ENCODE measurements around the gene PZP.
"Not testable (repeated sequence)": the region's sequence is repeated elsewhere in the genome, so short reads cannot be mapped to it uniquely, and the experiment has no call there.

The PZP gene

GRCh38 chr12:9184276-9184675 is 23.9 kb downstream of the PZP start:
- DNase-seq (ENCODE audit: low read depth in 1 of 2, low spot score in 1 of 2): no peak

GRCh38 chr12:9180810-9181209 is 27.4 kb downstream of the PZP start:
- DNase-seq (ENCODE audit: low read depth in 1 of 2, low spot score in 1 of 2): no peak

- DNase-seq (ENCODE audit: low read depth in 1 of 2, low spot score in 1 of 2): no peak
Observed at GRCh38 chr12:9179781-9180180, 28.4 kb downstream of the PZP start.

- no peak for DNase-seq (ENCODE audit: low read depth in 1 of 2, low spot score in 1 of 2)
Observed at GRCh38 chr12:9169979-9170634, 38.1 kb downstream of the PZP start.

GRCh38 chr12:9167345-9167744 is 40.9 kb downstream of the PZP start:
- not testable (repeated sequence) for DNase-seq (ENCODE audit: low read depth in 1 of 2, low spot score in 1 of 2)

- DNase-seq (ENCODE audit: low read depth in 1 of 2, low spot score in 1 of 2): no peak
Observed at GRCh38 chr12:9163392-9163791, 44.8 kb downstream of the PZP start.

GRCh38 chr12:9156119-9156518 is 52.1 kb downstream of the PZP start:
- DNase-seq (ENCODE audit: low read depth in 1 of 2, low spot score in 1 of 2): no peak

GRCh38 chr12:9149372-9149771 is 58.8 kb downstream of the PZP start:
- no peak for DNase-seq (ENCODE audit: low read depth in 1 of 2, low spot score in 1 of 2)

GRCh38 chr12:9148926-9149325 is 59.3 kb downstream of the PZP start:
- no peak for DNase-seq (ENCODE audit: low read depth in 1 of 2, low spot score in 1 of 2)

- DNase-seq (ENCODE audit: low read depth in 1 of 2, low spot score in 1 of 2): no peak
Observed at GRCh38 chr12:9147461-9147860, 60.7 kb downstream of the PZP start.

GRCh38 chr12:9144730-9145106 is 63.5 kb downstream of the PZP start:
- no peak for DNase-seq (ENCODE audit: low read depth in 1 of 2, low spot score in 1 of 2)

- DNase-seq (ENCODE audit: low read depth in 1 of 2, low spot score in 1 of 2): no peak
Observed at GRCh38 chr12:9143929-9144729, 64.1 kb downstream of the PZP start.

- no peak for DNase-seq (ENCODE audit: low read depth in 1 of 2, low spot score in 1 of 2)
Observed at GRCh38 chr12:9143137-9143536, 65.1 kb downstream of the PZP start.

GRCh38 chr12:9139588-9140290 is 68.5 kb downstream of the PZP start:
- not testable (repeated sequence) for DNase-seq (ENCODE audit: low read depth in 1 of 2, low spot score in 1 of 2)

GRCh38 chr12:9135903-9136310 is 72.3 kb downstream of the PZP start:
- DNase-seq (ENCODE audit: low read depth in 1 of 2, low spot score in 1 of 2): no peak

GRCh38 chr12:9134981-9135628 is 73.1 kb downstream of the PZP start:
- no peak for DNase-seq (ENCODE audit: low read depth in 1 of 2, low spot score in 1 of 2)

GRCh38 chr12:9133216-9133916 is 74.8 kb downstream of the PZP start:
- no peak for DNase-seq (ENCODE audit: low read depth in 1 of 2, low spot score in 1 of 2)

GRCh38 chr12:9132008-9132535 is 76.1 kb downstream of the PZP start:
- no peak for DNase-seq (ENCODE audit: low read depth in 1 of 2, low spot score in 1 of 2)

GRCh38 chr12:9130244-9130643 is 78.0 kb downstream of the PZP start:
- DNase-seq (ENCODE audit: low read depth in 1 of 2, low spot score in 1 of 2): no peak

GRCh38 chr12:9127936-9128663 is 80.1 kb downstream of the PZP start:
- DNase-seq (ENCODE audit: low read depth in 1 of 2, low spot score in 1 of 2): no peak
